Upper lobe of left lung (tissue), 4 donors: Measurements from ENCODE around the gene IGFL1.

Experiments used
- CTCF ChIP-seq, 6 experiments: fragments of 450-650 bp in 4 of 6; fragments of 200-600 bp in 2 of 6; sonication (generic) in 2 of 6; IDR thresholded peaks; one replicate each; pipeline ENCODE4 v1.5.1; 2016 to 2019; ENCODE audit warnings: antibody characterized with exemption in 6 of 6
- EP300 ChIP-seq, 4 donors: sonication (generic); formaldehyde crosslinking; IDR thresholded peaks; one replicate each; pipeline ENCODE4 v1.5.1; 2017; ENCODE audit warnings: antibody characterized with exemption in 4 of 4, control low read depth in 2 of 4
- POLR2A ChIP-seq, 4 donors: fragments of 450-650 bp; IDR thresholded peaks; one replicate each; pipeline ENCODE4 v1.5.1; 2016 to 2017; ENCODE audit warnings: antibody characterized with exemption in 4 of 4, mild to moderate bottlenecking in 2 of 4

GRCh38 chr19:46218160-46218559 lies 11.4 kb upstream of the IGFL1 start:
- TF ChIP-seq CTCF (IDR thresholded peaks at IDR 0.05) (no peak), EP300 (IDR thresholded peaks at IDR 0.05) (no peak), POLR2A (IDR thresholded peaks at IDR 0.05) (no peak)
